GM18858 (cell line): ENCODE results near the gene UBE2O.
"Not testable (repeated sequence)": the region's sequence is repeated elsewhere in the genome, so short reads cannot be mapped to it uniquely, and the experiment has no call there.

Experiments
- ATAC-seq: cut with Tn5 transposase; IDR thresholded peaks from one replicate; pipeline ENCODE4 v1.9.1; 2021; ENCODE audit not compliant: unreplicated experiment

The UBE2O gene

GRCh38 chr17:76354747-76355310 lies 98.1 kb downstream of the UBE2O start:
- ATAC-seq, result no peak

DNA sequence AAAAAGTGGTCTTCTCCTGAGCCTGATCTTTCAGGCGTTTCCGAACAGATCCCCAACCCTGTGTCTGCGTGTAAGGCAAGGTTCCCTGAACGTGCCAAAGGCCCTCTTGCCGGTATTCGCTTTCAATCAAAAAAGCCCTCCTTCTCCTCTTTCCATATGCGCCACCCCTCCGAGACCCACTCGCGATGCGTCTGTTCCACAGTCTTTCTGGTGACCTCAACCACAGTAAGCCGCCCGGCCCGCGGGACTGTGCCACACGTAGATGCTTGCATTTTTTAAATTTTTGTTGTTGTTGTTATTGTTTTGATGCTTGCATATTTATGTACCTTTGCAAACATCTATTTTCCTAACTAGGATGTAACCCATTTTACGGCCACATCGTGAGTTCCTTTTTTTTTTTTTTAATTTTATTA lies 98.6 kb downstream of the UBE2O start:
- no peak for ATAC-seq

GRCh38 chr17:76353599-76354316 lies 99.2 kb downstream of the UBE2O start, which contains the start of gene PRPSAP1:
Gene PRPSAP1, minus strand, starts transcription at chr17:76353916. Its CDS starts 213 bp downstream, at chr17:76353703.
- peak; percentile 69 for ATAC-seq

DNA sequence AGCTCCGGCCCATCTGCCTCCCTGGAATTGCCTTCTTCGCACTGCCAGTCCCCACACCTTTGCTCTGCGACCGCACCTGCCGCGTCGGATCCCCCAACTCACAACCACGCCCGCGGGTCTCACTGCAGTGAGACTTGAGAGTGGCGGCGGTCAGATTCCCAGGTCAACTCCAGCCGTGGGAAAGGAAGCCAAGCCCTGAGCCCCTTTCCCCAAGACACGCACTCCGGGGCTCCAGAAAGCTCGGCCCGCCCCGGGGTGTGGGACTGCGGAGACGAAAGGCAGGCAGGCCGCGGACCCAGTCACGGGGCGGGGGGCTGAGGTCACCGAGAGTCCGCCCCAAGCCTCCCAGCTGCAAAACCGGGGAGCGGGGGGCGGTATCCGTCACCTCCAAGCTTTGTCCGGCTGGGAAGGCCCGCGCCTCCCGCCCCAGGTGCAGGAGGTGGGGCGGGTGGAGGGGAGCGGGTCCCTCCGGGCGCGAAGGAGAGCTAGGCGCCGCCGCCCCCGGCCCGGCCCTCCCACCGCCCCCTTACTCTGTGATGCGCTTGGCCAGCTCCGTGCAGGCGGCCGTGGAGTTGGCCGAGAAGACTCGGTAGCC lies 99.9 kb downstream of the UBE2O start:
- no peak for ATAC-seq

DNA sequence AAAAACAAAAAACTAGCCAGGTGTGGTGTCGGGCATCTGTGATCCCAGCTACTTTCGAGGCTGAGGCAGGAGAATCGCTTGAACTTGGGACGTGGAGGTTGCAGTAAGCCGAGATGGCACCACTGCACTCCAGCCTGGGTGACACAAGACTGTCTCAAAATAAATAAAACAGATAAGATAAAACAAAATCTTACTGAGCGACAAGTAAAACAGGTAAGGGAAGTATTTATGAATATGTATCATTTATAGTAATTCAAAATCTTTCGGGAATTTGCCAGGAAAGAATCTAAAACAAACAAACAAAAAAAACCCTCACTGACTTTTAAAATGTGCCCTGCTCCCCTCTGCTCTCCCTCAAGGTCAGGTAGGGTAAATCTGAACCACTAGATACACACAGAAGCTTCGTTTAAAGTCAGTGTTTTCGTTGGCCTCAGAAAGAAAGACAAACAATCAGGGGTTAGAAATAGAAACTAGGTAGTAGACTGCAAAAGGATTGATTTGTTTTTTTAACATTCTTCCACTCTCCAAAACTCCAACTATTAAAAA lies 101.4 kb downstream of the UBE2O start:
- ATAC-seq, result no peak

DNA sequence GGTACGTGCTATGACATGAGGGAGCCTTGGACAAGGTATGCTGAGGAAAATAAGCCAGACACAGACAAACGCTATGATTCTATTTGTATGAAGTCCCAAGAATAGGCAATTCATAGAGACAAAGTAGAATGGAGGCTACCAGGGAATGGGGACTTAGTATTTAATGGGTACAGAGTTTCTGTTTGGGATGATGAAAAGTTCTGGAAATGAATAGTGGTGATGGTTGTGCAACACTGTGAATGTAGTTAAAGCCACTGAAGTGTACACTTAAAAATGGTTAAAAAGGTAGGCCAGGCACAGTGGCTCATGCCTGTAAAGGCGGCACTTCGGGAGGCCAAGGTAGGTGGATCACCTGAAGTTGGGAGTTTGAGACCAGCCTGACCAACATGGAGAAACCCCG lies 102.5 kb downstream of the UBE2O start:
- no peak for ATAC-seq

- ATAC-seq, result not testable (repeated sequence)
These were observed 106.0 kb downstream of the UBE2O start for GRCh38 chr17:76346936-76347335.

GRCh38 chr17:76345377-76345974 lies 107.5 kb downstream of the UBE2O start:
- no peak for ATAC-seq

DNA sequence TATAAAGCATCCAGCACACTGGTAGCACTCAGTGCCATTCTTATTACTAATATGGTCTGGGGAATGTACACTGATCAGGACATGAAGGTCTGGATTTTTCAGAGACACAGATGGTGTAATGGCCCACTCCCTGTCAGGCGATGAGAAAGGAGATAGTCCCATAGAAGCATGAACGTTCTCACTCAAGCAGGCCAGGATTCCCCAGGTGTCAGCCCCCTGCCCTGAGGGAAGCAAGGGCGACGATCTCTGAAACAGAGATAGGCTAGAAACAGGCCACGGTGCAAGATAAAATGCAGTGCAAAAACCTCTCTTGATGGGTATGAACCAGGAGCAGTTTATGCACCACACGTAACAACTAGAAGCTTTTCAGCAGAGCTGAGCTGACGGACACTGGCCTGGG lies 109.8 kb downstream of the UBE2O start:
- ATAC-seq, result no peak

DNA sequence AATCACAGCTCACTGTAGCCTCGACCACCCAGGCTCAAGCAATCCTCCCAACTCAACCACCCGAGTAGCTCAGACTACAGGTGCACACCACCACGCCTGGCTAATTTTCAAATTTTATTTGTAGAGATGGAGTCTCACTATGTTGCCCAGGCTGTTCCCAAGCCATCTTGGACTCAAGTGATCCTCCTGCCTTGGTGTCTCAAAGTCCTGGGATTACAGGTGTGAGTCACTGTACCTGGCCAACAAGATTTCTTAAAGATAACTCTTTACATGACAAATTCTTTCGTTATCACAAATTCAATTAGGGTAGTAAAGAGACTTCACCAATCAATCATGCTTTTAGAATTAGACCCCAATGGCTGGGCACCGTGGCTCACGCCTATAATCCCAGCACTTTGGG lies 111.7 kb downstream of the UBE2O start:
- ATAC-seq, result no peak
